AG04450 (cell line): ENCODE data around the gene FAM219A. TPM values are rescaled to one million over a fixed set of nuclear protein-coding genes. Genes with fewer than 3 reads are reported as not detected.
"Not testable (repeated sequence)": the region's sequence is repeated elsewhere in the genome, so short reads cannot be mapped to it uniquely, and the experiment has no call there.

Source experiments
- CTCF ChIA-PET: fragments of 300-600, 350-600 bp; formaldehyde crosslinking; extraction: SDS; loops from one replicate; lab custom pipeline; 2022; ENCODE audit warnings: antibody characterized with exemption, inconsistent platforms; lab: Charles Lee
- POLR2A ChIA-PET: fragments of 350-600 bp; formaldehyde crosslinking; extraction: SDS; loops from one replicate; lab custom pipeline; 2021; ENCODE audit warnings: antibody characterized with exemption, inconsistent platforms; lab: Yijun Ruan, JAX
- DNase-seq: peaks from one replicate; pipeline ENCODE4 v3.0.0-alpha.2; 2011; ENCODE audit warnings: low read depth, low spot score
- H3K27ac ChIP-seq: one replicate; pipeline ENCODE4 v1.5.1; 2012; ENCODE audit warnings: low read depth, low read length, control low read depth
- H3K27me3 ChIP-seq: one replicate; pipeline ENCODE4 v1.6.0; 2012; ENCODE audit warnings: low read length; ENCODE audit not compliant: control insufficient read depth, insufficient read depth
- H3K4me3 ChIP-seq: 2 replicates; pipeline ENCODE4 v1.5.1; 2011; ENCODE audit warnings: mild to moderate bottlenecking, low read depth, low read length, control low read depth
- H3K9me3 ChIP-seq: 2 replicates; pipeline ENCODE4 v1.5.1; 2012; ENCODE audit warnings: low read length; ENCODE audit not compliant: control insufficient read depth, insufficient read depth
- CTCF ChIP-seq: IDR thresholded peaks from 2 replicates; pipeline ENCODE4 v1.5.1; 2011; ENCODE audit warnings: low read depth, low read length, control low read depth, inconsistent platforms
- polyA plus RNA-seq: library from polyadenylated mRNA; depleted of rRNA; stranded (reverse); fragments of >200 nt; gene quantifications from 2 replicates; pipeline ENCODE4 v1.2.3, GENCODE V29; 2011

FAM219A gene
- polyA plus RNA-seq, 1 experiment = 8.0 TPM

- Histone ChIP-seq H3K27me3 (peaks cover 19% of the 10 kb centered on the region), H3K4me3 (no peak overlapping the region), H3K9me3 (no peaks in the 10 kb centered on the region), H3K27ac (no peak overlapping the region)
- ChIA-PET CTCF (interaction anchor here (2.5 to 3.9 kb wide), 2 partner anchors 10 to 86 kb away, joined by 12 to 13 read pairs; no protein-coding TSS in a partner anchor), POLR2A (no interaction called here)
- DNase-seq = no peak
- no peak for TF ChIP-seq CTCF
These were observed 32.0 kb upstream of the FAM219A start for GRCh38 chr9:34490360-34490759.

GRCh38 chr9:34486572-34486971 lies 28.2 kb upstream of the FAM219A start:
- DNase-seq = no peak
- H3K4me3 ChIP-seq = no peak overlapping the region
- no peak overlapping the region for H3K27ac ChIP-seq
- ChIA-PET POLR2A (no interaction called here), CTCF (no interaction called here)
- no peak for TF ChIP-seq CTCF
- peaks cover 15% of the 10 kb centered on the region for H3K27me3 ChIP-seq
- H3K9me3 ChIP-seq = no peaks in the 10 kb centered on the region

- DNase-seq = no peak
- POLR2A ChIA-PET = no interaction called here
- Histone ChIP-seq H3K4me3 (no peak overlapping the region), H3K27me3 (peaks cover 11% of the 10 kb centered on the region), H3K27ac (no peak overlapping the region), H3K9me3 (no peaks in the 10 kb centered on the region)
- no peak for TF ChIP-seq CTCF
- CTCF ChIA-PET = no interaction called here
These were observed 27.5 kb upstream of the FAM219A start for GRCh38 chr9:34485822-34486221.

- Histone ChIP-seq H3K9me3 (no peaks in the 10 kb centered on the region), H3K27ac (no peak overlapping the region), H3K4me3 (no peak overlapping the region), H3K27me3 (peaks cover 7% of the 10 kb centered on the region)
- DNase-seq = no peak
- POLR2A ChIA-PET = no interaction called here
- CTCF ChIA-PET = no interaction called here
- no peak for TF ChIP-seq CTCF
These were observed 26.3 kb upstream of the FAM219A start for GRCh38 chr9:34484678-34485077.

- H3K27ac ChIP-seq, H3K9me3 ChIP-seq, H3K4me3 ChIP-seq, CTCF ChIA-PET, DNase-seq: not testable (repeated sequence)
- POLR2A ChIA-PET = interaction anchor here (0.7 to 1.0 kb wide), 2 partner anchors 73 to 111 kb away, joined by 3 to 6 read pairs; no protein-coding TSS in a partner anchor
- H3K27me3 ChIP-seq = peaks cover 14% of the 10 kb centered on the region
These were observed 24.4 kb upstream of the FAM219A start for GRCh38 chr9:34482746-34483145.

- CTCF ChIA-PET, H3K9me3 ChIP-seq, H3K4me3 ChIP-seq, H3K27ac ChIP-seq, DNase-seq: not testable (repeated sequence)
- POLR2A ChIA-PET = interaction anchor here (1.0 kb wide), 1 partner anchor 112 kb away, joined by 3 read pairs; no protein-coding TSS in a partner anchor
- peaks cover 15% of the 10 kb centered on the region for H3K27me3 ChIP-seq
These were observed 23.2 kb upstream of the FAM219A start for GRCh38 chr9:34481620-34482019.
